Effector memory CD8-positive, alpha-beta T cell (primary cell): Measurements from ENCODE around the gene IREB2.
A peak's percentile ranks its signal among the peaks of the same experiment; 100 is the strongest.
"Not testable (repeated sequence)": the region's sequence is repeated elsewhere in the genome, so short reads cannot be mapped to it uniquely, and the experiment has no call there.

Source experiments
- ATAC-seq: fragments of 150-1000 bp; cut with Tn5 transposase; replicated peaks from 2 replicates; pipeline ENCODE4 v1.10.0; 2021; ENCODE audit warnings: mild to moderate bottlenecking, moderate library complexity
- DNase-seq, 3 experiments: peaks; one replicate each; pipeline ENCODE4 v3.0.0; 2021
- H3K27ac Mint-ChIP-seq, 2 donors: one replicate each; pipeline ENCODE4 v1.8.0; 2022; ENCODE audit warnings: mild to moderate bottlenecking in 2 of 2, mixed read lengths in 2 of 2, moderate library complexity in 2 of 2
- H3K27me3 Mint-ChIP-seq, 2 donors: one replicate each; pipeline ENCODE4 v1.8.0; 2022; ENCODE audit warnings: mixed read lengths in 2 of 2
- H3K36me3 Mint-ChIP-seq: one replicate; pipeline ENCODE4 v1.8.0; 2022; ENCODE audit warnings: mild to moderate bottlenecking, moderate library complexity, mixed read lengths; ENCODE audit not compliant: insufficient read depth
- H3K4me1 Mint-ChIP-seq, 2 donors: one replicate each; pipeline ENCODE4 v1.8.0; 2022; ENCODE audit warnings: low read depth in 2 of 2, mixed read lengths in 2 of 2
- H3K4me3 Mint-ChIP-seq, 2 donors: one replicate each; pipeline ENCODE4 v1.8.0; 2022; ENCODE audit warnings: mild to moderate bottlenecking in 2 of 2, mixed read lengths in 2 of 2, moderate library complexity in 2 of 2
- H3K9me3 Mint-ChIP-seq, 2 donors: one replicate each; pipeline ENCODE4 v1.8.0; 2022; ENCODE audit warnings: mixed read lengths in 2 of 2

The IREB2 gene

GRCh38 chr15:78431955-78432354 is 6.1 kb upstream of the IREB2 start:
- Mint-ChIP-seq H3K27me3 (peaks cover 36 to 45% of the 10 kb centered on the region in 2 donors), H3K27ac (no peak overlapping the region), H3K9me3 (no peaks in the 10 kb centered on the region), H3K36me3 (peaks cover 4% of the 10 kb centered on the region), H3K4me3 (no peak overlapping the region), H3K4me1 (peaks cover 4 to 6% of the 10 kb centered on the region in 2 donors)
- ATAC-seq (no peak), DNase-seq (no peak)

DNA sequence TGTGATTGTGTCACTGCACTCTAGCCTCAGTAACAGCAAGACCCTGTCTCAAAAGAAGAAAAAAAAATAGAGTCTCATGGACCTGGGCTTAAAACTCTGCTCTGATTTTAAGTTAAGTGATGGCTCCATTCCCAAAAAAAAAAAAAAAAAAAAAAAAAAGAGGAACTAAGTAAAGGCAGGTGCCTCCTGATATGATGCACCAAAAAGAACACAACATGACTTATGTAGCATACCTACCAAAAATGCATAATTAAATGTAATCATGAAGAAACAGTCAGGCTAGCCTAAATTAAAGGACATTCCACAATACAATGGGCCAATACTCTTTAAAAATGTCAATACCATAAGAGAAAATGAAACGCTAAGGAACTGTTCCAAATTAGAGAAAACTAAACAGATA is 5.4 kb upstream of the IREB2 start:
- Mint-ChIP-seq H3K36me3 (peaks cover 5% of the 10 kb centered on the region), H3K4me1 (peaks cover 9 to 12% of the 10 kb centered on the region in 2 donors), H3K9me3 (no peaks in the 10 kb centered on the region), H3K27me3 (peaks cover 36 to 45% of the 10 kb centered on the region in 2 donors), H3K27ac (no peak overlapping the region), H3K4me3 (no peak overlapping the region)
- DNase-seq (no peak), ATAC-seq (no peak)

- ATAC-seq (no peak), DNase-seq (no peak)
- no peak overlapping the region for H3K27ac Mint-ChIP-seq
- no peaks in the 10 kb centered on the region for H3K9me3 Mint-ChIP-seq
- peaks cover 12 to 18% of the 10 kb centered on the region in 2 donors for H3K4me1 Mint-ChIP-seq
- peaks cover 35 to 42% of the 10 kb centered on the region in 2 donors for H3K27me3 Mint-ChIP-seq
- H3K36me3 Mint-ChIP-seq, result peaks cover 19% of the 10 kb centered on the region
- no peak overlapping the region for H3K4me3 Mint-ChIP-seq
Measured at GRCh38 chr15:78434134-78434533, 3.9 kb upstream of the IREB2 start.

DNA sequence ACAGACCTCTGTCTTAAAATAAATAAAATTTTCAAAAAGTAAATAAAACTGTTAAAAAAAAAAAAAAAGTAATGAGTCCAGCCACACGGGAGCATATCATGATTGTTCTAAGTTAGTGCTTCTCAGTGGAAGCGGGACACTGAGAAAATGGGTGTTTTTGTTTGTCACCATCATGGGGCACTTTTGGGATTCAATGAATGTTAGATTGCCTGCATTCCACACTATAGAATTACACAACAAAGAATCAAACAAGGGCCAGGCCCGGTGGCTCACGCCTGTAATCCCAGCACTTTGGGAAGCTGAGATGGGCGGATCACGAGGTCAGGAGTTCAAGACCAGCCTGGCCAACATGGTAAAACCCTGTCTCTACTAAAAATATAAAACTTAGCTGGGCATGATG is 3.3 kb upstream of the IREB2 start:
- not testable (repeated sequence) for H3K27ac Mint-ChIP-seq, DNase-seq, H3K9me3 Mint-ChIP-seq, ATAC-seq, H3K4me3 Mint-ChIP-seq
- peaks cover 29 to 36% of the 10 kb centered on the region in 2 donors for H3K27me3 Mint-ChIP-seq
- peaks cover 20% of the 10 kb centered on the region for H3K36me3 Mint-ChIP-seq
- peaks cover 13 to 21% of the 10 kb centered on the region in 2 donors for H3K4me1 Mint-ChIP-seq

DNA sequence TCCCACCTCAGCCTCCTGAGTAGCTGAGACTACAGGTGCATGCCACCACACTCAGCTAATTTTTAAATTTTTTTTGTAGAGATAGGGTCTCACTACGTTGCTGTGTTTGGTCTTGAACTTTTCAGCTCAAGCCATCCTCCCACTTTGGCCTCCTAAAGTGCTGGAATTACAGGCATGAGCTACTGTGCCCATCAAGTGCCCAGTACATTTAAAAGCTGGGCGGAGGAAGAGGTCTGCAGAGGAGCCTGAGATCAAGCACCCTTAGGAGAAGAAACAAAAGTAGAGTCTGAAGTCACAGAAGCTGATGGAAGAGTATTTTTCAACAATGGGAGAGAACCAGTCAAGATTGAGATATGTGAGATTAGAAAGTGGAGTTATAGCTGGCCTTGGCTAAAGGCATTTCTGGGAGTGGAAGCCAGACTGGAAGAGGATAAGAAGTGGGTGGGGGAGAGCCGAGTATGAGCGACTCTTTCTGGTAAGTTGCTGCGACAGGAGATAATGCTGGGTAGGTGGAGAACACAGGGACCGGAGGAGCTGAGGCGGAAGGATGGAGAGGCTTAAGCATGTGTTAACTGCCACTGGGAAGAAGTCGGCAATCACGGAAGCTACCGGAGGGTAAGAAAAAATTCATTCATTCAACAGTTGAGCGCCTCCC is 782 bp upstream of the IREB2 start:
- peaks cover 19 to 40% of the 10 kb centered on the region in 2 donors for H3K4me1 Mint-ChIP-seq
- H3K4me3 Mint-ChIP-seq, result peak overlapping the region; percentile 86 to 99
- no peaks in the 10 kb centered on the region for H3K9me3 Mint-ChIP-seq
- DNase-seq, result no peak
- ATAC-seq, result no peak
- H3K27ac Mint-ChIP-seq, result peak overlapping the region; percentile 85 to 94
- H3K36me3 Mint-ChIP-seq, result peaks cover 34% of the 10 kb centered on the region
- H3K27me3 Mint-ChIP-seq, result peaks cover 7 to 11% of the 10 kb centered on the region in 2 donors

- peak overlapping the region; percentile 86 to 99 for H3K4me3 Mint-ChIP-seq
- no peaks in the 10 kb centered on the region for H3K27me3 Mint-ChIP-seq
- no peaks in the 10 kb centered on the region for H3K9me3 Mint-ChIP-seq
- peaks cover 22 to 50% of the 10 kb centered on the region in 2 donors for H3K4me1 Mint-ChIP-seq
- DNase-seq (peak in 1 of 3 experiments; percentile 4), ATAC-seq (no peak)
- peaks cover 30% of the 10 kb centered on the region for H3K36me3 Mint-ChIP-seq
- peak overlapping the region; percentile 85 to 94 for H3K27ac Mint-ChIP-seq
Measured at GRCh38 chr15:78438619-78439285, 736 bp downstream of the IREB2 start.

GRCh38 chr15:78440375-78441373 is 2.7 kb downstream of the IREB2 start:
- Mint-ChIP-seq H3K4me3 (peak overlapping the region in 1 of 2 donors; percentile 99), H3K27ac (peak overlapping the region; percentile 38 to 75), H3K4me1 (peaks cover 29 to 58% of the 10 kb centered on the region in 2 donors), H3K36me3 (peaks cover 40% of the 10 kb centered on the region), H3K27me3 (no peaks in the 10 kb centered on the region), H3K9me3 (no peaks in the 10 kb centered on the region)
- DNase-seq (no peak), ATAC-seq (no peak)

GRCh38 chr15:78444255-78444654 is 6.2 kb downstream of the IREB2 start:
- peaks cover 30 to 58% of the 10 kb centered on the region in 2 donors for H3K4me1 Mint-ChIP-seq
- DNase-seq, result no peak
- H3K9me3 Mint-ChIP-seq, result no peaks in the 10 kb centered on the region
- peaks cover 49% of the 10 kb centered on the region for H3K36me3 Mint-ChIP-seq
- peak overlapping the region; percentile 1 to 10 for H3K27ac Mint-ChIP-seq
- no peaks in the 10 kb centered on the region for H3K27me3 Mint-ChIP-seq
- peak overlapping the region in 1 of 2 donors; percentile 38 for H3K4me3 Mint-ChIP-seq
- no peak for ATAC-seq

DNA sequence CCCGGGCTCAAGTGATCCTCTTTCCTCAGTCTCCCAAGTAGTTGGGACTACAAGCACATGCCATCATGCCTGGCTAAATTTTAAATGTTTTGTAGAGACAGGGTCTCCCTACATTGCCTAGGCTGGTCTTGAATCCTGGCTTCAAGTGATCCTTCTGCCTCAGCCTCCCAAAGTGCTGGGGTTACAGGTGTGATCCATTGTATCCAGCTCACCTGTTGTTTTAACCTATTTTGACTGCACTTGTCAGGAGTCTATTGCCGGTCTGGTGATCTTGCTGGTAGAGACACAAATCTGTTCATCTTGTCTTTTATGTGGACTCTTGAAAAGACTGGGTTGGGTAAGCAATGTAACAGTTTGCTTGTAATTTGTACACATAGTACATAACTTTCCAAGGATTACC is 7.9 kb downstream of the IREB2 start:
- Mint-ChIP-seq H3K4me3 (no peak overlapping the region), H3K27me3 (no peaks in the 10 kb centered on the region), H3K9me3 (no peaks in the 10 kb centered on the region), H3K27ac (peak overlapping the region in 1 of 2 donors; percentile 86), H3K36me3 (peaks cover 42% of the 10 kb centered on the region), H3K4me1 (peaks cover 32 to 57% of the 10 kb centered on the region in 2 donors)
- no peak for DNase-seq
- ATAC-seq, result no peak

DNA sequence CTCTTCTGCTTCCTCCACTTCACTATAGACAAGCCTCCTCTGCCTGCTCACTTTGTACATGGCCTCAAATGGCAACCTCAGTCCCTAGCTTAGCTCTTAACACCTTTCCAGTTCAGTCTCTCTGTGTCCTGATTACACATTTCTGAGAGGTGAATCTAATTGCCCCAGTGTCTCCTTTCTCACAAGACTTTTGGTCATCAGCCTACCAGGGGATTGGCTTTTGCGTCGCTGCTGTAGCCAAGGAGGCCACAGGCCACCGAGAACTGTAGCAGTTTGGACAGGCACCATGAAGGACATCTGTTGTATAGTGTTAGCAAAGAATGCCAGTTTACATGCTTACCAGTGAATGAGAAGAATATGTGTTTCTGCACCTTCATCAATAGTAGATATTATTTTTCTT is 8.5 kb downstream of the IREB2 start:
- peak overlapping the region; percentile 6 to 47 for H3K27ac Mint-ChIP-seq
- DNase-seq, result no peak
- H3K4me1 Mint-ChIP-seq, result peaks cover 29 to 50% of the 10 kb centered on the region in 2 donors
- no peak for ATAC-seq
- H3K4me3 Mint-ChIP-seq, result no peak overlapping the region
- peaks cover 38% of the 10 kb centered on the region for H3K36me3 Mint-ChIP-seq
- H3K9me3 Mint-ChIP-seq, result no peaks in the 10 kb centered on the region
- no peaks in the 10 kb centered on the region for H3K27me3 Mint-ChIP-seq

DNA sequence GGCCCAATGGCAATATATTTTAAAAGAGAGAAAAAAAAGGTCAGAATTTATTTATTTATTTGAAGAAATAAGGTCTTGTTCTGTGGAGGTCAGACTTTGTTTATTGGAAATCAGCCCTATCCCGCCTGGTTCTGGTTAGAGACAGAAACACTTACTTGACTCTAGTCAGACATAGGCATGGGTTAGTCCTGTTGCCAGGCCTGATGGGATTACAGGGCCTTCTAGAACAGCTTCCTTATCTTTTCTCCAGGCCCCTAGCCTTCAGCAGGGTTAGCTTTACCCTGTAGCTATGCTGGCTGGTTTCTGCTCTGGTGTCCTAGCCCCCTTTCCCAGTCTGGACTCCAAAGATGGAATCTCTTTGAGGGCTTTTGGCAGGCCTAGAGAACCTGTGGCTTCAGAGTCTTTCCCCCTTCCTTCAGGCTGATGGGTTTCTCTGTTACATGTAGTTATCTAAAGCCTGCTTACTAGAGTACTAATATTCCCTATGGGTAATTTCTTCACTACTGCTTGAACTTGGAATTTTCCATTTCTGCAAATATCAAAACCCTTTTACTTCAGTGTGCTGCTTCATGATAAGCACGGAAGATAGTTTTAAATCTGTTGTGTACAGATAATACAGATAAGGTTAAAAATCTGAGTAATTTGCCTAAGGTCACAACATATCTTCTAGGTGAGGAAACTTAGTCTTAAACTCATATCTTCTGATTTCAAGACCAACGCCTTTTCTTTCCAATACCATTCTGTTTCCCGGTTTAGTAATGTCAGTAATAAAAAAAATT is 10.6 kb downstream of the IREB2 start:
- H3K27ac Mint-ChIP-seq, result no peak overlapping the region
- H3K27me3 Mint-ChIP-seq, result no peaks in the 10 kb centered on the region
- peaks cover 44 to 59% of the 10 kb centered on the region in 2 donors for H3K4me1 Mint-ChIP-seq
- peaks cover 34% of the 10 kb centered on the region for H3K36me3 Mint-ChIP-seq
- DNase-seq (no peak), ATAC-seq (no peak)
- no peaks in the 10 kb centered on the region for H3K9me3 Mint-ChIP-seq
- H3K4me3 Mint-ChIP-seq, result no peak overlapping the region

GRCh38 chr15:78449220-78449999 is 11.4 kb downstream of the IREB2 start:
- H3K27ac Mint-ChIP-seq, result no peak overlapping the region
- DNase-seq, result no peak
- no peak overlapping the region for H3K4me3 Mint-ChIP-seq
- no peaks in the 10 kb centered on the region for H3K9me3 Mint-ChIP-seq
- ATAC-seq, result no peak
- no peaks in the 10 kb centered on the region for H3K27me3 Mint-ChIP-seq
- peaks cover 41 to 59% of the 10 kb centered on the region in 2 donors for H3K4me1 Mint-ChIP-seq
- peaks cover 34% of the 10 kb centered on the region for H3K36me3 Mint-ChIP-seq
